B cell (primary cell): ENCODE data around the gene AMMECR1L. TPM values are rescaled to one million over a fixed set of nuclear protein-coding genes. Genes with fewer than 3 reads are reported as not detected.

Experiments
- ATAC-seq: fragments of 200-7000 bp; cut with Tn5 transposase; one replicate; pipeline ENCODE4 v1.10.0; 2021; ENCODE audit warnings: low read depth, mild to moderate bottlenecking, moderate number of reproducible peaks, moderate library complexity
- CTCF ChIA-PET: fragments of 350-600 bp; sonication (Branson Sonifier 250); formaldehyde crosslinking; loops from one replicate; lab custom pipeline; 2021; ENCODE audit warnings: antibody characterized with exemption, inconsistent platforms; lab: Charles Lee
- POLR2A ChIA-PET: fragments of 350-600 bp; sonication (Branson Sonifier 250); formaldehyde crosslinking; loops from one replicate; lab custom pipeline; 2021; ENCODE audit warnings: antibody characterized with exemption; lab: Charles Lee
- DNase-seq: peaks from one replicate; pipeline ENCODE4 v3.0.0; 2013
- H2AFZ ChIP-seq: 2 replicates; pipeline ENCODE4 v1.6.1; 2012; ENCODE audit warnings: mild to moderate bottlenecking, low read depth, low read length; ENCODE audit not compliant: insufficient read depth, poor library complexity, severe bottlenecking
- H3K27ac ChIP-seq, 2 donors: 1 replicate in 1 of 2; 2 replicates in 1 of 2; pipeline ENCODE4 v1.5.1; 2012 to 2013; ENCODE audit warnings: low read length in 2 of 2, mild to moderate bottlenecking in 2 of 2, moderate library complexity in 1 of 2
- H3K27me3 ChIP-seq, 4 experiments: fragments of 200-600 bp in 1 of 4; sonication (generic) in 1 of 4; replicated peaks in 1 of 4; 1 replicate in 2 of 4; 2 replicates in 2 of 4; pipeline versions ENCODE4 v1.6.1 to v1.7.0; 2013 to 2016; ENCODE audit warnings: low read length in 3 of 4, mild to moderate bottlenecking in 2 of 4, mixed read lengths in 1 of 4, moderate library complexity in 1 of 4; ENCODE audit not compliant: insufficient read depth in 4 of 4, control insufficient read depth in 3 of 4; ENCODE audit errors: control extremely low read depth in 1 of 4
- H3K36me3 ChIP-seq, 2 experiments: replicated peaks in 1 of 2; 1 replicate in 1 of 2; 2 replicates in 1 of 2; pipeline versions ENCODE4 v1.6.1 to v1.7.1; 2013; ENCODE audit warnings: low read length in 1 of 2; ENCODE audit not compliant: insufficient read depth in 2 of 2, control insufficient read depth in 1 of 2; ENCODE audit errors: control extremely low read depth in 1 of 2, extremely low read depth in 1 of 2
- H3K4me1 ChIP-seq, 2 donors: fragments of 200-600 bp in 1 of 2; sonication (generic) in 1 of 2; 1 replicate in 1 of 2; 2 replicates in 1 of 2; pipeline versions ENCODE4 v1.5.1 to v1.6.1; 2013 to 2017; ENCODE audit warnings: low read length in 2 of 2; ENCODE audit not compliant: control insufficient read depth in 2 of 2, insufficient read depth in 2 of 2
- H3K4me2 ChIP-seq: replicated peaks from 2 replicates; pipeline ENCODE3; 2012; ENCODE audit warnings: mild to moderate bottlenecking, low read depth, low read length; ENCODE audit not compliant: poor library complexity, severe bottlenecking
- H3K4me3 ChIP-seq, 5 experiments: fragments of 200-600 bp in 1 of 5; sonication (generic) in 1 of 5; 1 replicate in 3 of 5; 2 replicates in 2 of 5; pipeline versions ENCODE4 v1.5.1 to v1.7.0; 2011 to 2016; ENCODE audit warnings: low read length in 4 of 5, mild to moderate bottlenecking in 4 of 5, low read depth in 2 of 5, control low read depth in 1 of 5, moderate library complexity in 1 of 5; ENCODE audit not compliant: insufficient read depth in 1 of 5; ENCODE audit errors: control extremely low read depth in 1 of 5, extremely low read depth in 1 of 5
- H3K79me2 ChIP-seq: fragments of 200-600 bp; sonication (generic); one replicate; pipeline ENCODE4 v1.6.0; 2016; ENCODE audit warnings: low read length; ENCODE audit not compliant: control insufficient read depth, insufficient read depth
- H3K9ac ChIP-seq: fragments of 200-600 bp; sonication (generic); 2 replicates; pipeline ENCODE4 v1.6.1; 2017; ENCODE audit warnings: mild to moderate bottlenecking, low read length, moderate library complexity
- H3K9me3 ChIP-seq, 3 donors: one replicate each; pipeline versions ENCODE4 v1.6.1 to v1.7.1; 2013; ENCODE audit warnings: low read length in 2 of 3; ENCODE audit not compliant: control insufficient read depth in 2 of 3, insufficient read depth in 1 of 3; ENCODE audit errors: control extremely low read depth in 1 of 3
- H4K20me1 ChIP-seq: 2 replicates; pipeline ENCODE4 v1.6.0; 2012; ENCODE audit warnings: mild to moderate bottlenecking, low read length; ENCODE audit not compliant: insufficient read depth, control insufficient read depth, poor library complexity, severe bottlenecking
- H3K27ac Mint-ChIP-seq: one replicate; pipeline ENCODE4 v1.8.0; 2021; ENCODE audit warnings: mixed read lengths
- H3K27me3 Mint-ChIP-seq: one replicate; pipeline ENCODE4 v1.8.0; 2021; ENCODE audit warnings: mixed read lengths
- H3K4me1 Mint-ChIP-seq: one replicate; pipeline ENCODE4 v1.8.0; 2021; ENCODE audit warnings: mixed read lengths
- H3K4me3 Mint-ChIP-seq: one replicate; pipeline ENCODE4 v1.8.0; 2021; ENCODE audit warnings: mixed read lengths
- H3K9me3 Mint-ChIP-seq: one replicate; pipeline ENCODE4 v1.8.0; 2022; ENCODE audit warnings: mixed read lengths; ENCODE audit not compliant: insufficient read depth
- CTCF ChIP-seq: fragments of 200-600 bp; IDR thresholded peaks from one replicate; pipeline ENCODE4 v1.8.0; 2022; ENCODE audit warnings: antibody characterized with exemption, mild to moderate bottlenecking
- EZH2 ChIP-seq: IDR thresholded peaks from 2 replicates; pipeline ENCODE4 v1.6.1; 2012; ENCODE audit warnings: borderline replicate concordance, low read depth, mild to moderate bottlenecking, moderate library complexity, low read length; ENCODE audit not compliant: insufficient read depth, poor library complexity, severe bottlenecking
- WGBS: methylation state at CpG from one replicate; pipeline ENCODE4 v1.1.5; 2013; ENCODE audit warnings: missing lambda C conversion rate; ENCODE audit not compliant: insufficient coverage; 5-methylcytosine and 5-hydroxymethylcytosine counted together
- intact Hi-C: fragments of 100-400 bp; cut with micrococcal nuclease; formaldehyde crosslinking; loops from one replicate; pipeline ENCODE4 v1.10.0; 2022
- polyA plus RNA-seq: library from polyadenylated mRNA; depleted of rRNA; stranded (reverse); fragments of >200 nt; gene quantifications from 2 replicates; pipeline ENCODE4 v1.2.3, GENCODE V29; 2012
- total RNA-seq, 2 donors: library from RNA; stranded (reverse); fragments of 120-200 nt in 1 of 2; gene quantifications; 1 replicate in 1 of 2; 2 replicates in 1 of 2; pipeline versions ENCODE4 v1.2.3 to v1.2.4, GENCODE V29; 2013 to 2022

The AMMECR1L gene
- total and polyA plus RNA-seq, 2 donors (not counting 1 experiment from before 2014, with no cell fraction given) = 8.3 to 15.2 TPM

GRCh38 chr2:127860130-127860529 is 25.6 kb downstream of the AMMECR1L start:
- intact Hi-C loops = no loop called here
- Histone ChIP-seq H4K20me1 (peaks cover 19% of the 10 kb centered on the region), H3K4me3 (no peak overlapping the region), H3K9ac (no peak overlapping the region), H3K4me2 (peak overlapping the region; percentile 59), H2AFZ (peak overlapping the region; percentile 27), H3K9me3 (no peaks in the 10 kb centered on the region), H3K4me1 (peaks cover 16 to 33% of the 10 kb centered on the region in 2 donors), H3K79me2 (peaks cover 32% of the 10 kb centered on the region), H3K36me3 (peaks cover 4 to 21% of the 10 kb centered on the region in 2 experiments), H3K27ac (peak overlapping the region in 1 of 2 donors; percentile 13), H3K27me3 (no peaks in the 10 kb centered on the region)
- ATAC-seq (no peak), DNase-seq (no peak)
- 0% methylated on average over 1 of the region's 5 CpGs for WGBS
- peak overlapping the region; percentile 84 for H3K4me3 Mint-ChIP-seq
- H3K9me3 Mint-ChIP-seq = no peaks in the 10 kb centered on the region
- no peak for TF ChIP-seq EZH2
- TF ChIP-seq CTCF = no peak
- CTCF ChIA-PET = interaction anchor here (1.0 to 1.8 kb wide), 3 partner anchors 9 to 210 kb away, joined by 3 to 4 read pairs (median 3); no protein-coding TSS in a partner anchor
- H3K27me3 Mint-ChIP-seq = no peaks in the 10 kb centered on the region
- no peak overlapping the region for H3K27ac Mint-ChIP-seq
- peaks cover 28% of the 10 kb centered on the region for H3K4me1 Mint-ChIP-seq
- POLR2A ChIA-PET = no interaction called here

GRCh38 chr2:127859712-127860085 is 26.1 kb downstream of the AMMECR1L start:
- peaks cover 4 to 17% of the 10 kb centered on the region in 2 experiments for H3K36me3 ChIP-seq
- whole genome bisulfite sequencing = 9% methylated on average over 7 of the region's 8 CpGs
- H3K4me3 ChIP-seq = no peak overlapping the region
- Mint-ChIP-seq H3K27ac (peak overlapping the region; percentile 87), H3K4me3 (peak overlapping the region; percentile 84), H3K27me3 (no peaks in the 10 kb centered on the region), H3K9me3 (no peaks in the 10 kb centered on the region), H3K4me1 (peaks cover 32% of the 10 kb centered on the region)
- H3K9me3 ChIP-seq = no peaks in the 10 kb centered on the region
- H2AFZ ChIP-seq = peak overlapping the region; percentile 27
- ATAC-seq (peak; percentile 44), DNase-seq (peak; percentile 84)
- peak overlapping the region in 1 of 2 donors; percentile 13 for H3K27ac ChIP-seq
- ChIA-PET POLR2A (interaction anchor here (0.7 kb wide), 2 partner anchors 29 to 138 kb away, joined by 4 to 15 read pairs; no protein-coding TSS in a partner anchor), CTCF (interaction anchor here (1.1 to 1.8 kb wide), 2 partner anchors 9 to 54 kb away, joined by 3 to 4 read pairs; no protein-coding TSS in a partner anchor)
- TF ChIP-seq EZH2 (no peak), CTCF (no peak)
- peak overlapping the region; percentile 59 for H3K4me2 ChIP-seq
- peaks cover 36% of the 10 kb centered on the region for H3K79me2 ChIP-seq
- no peak overlapping the region for H3K9ac ChIP-seq
- no peaks in the 10 kb centered on the region for H3K27me3 ChIP-seq
- H3K4me1 ChIP-seq = peaks cover 16 to 36% of the 10 kb centered on the region in 2 donors
- peaks cover 24% of the 10 kb centered on the region for H4K20me1 ChIP-seq
- intact Hi-C loops = loop anchor here (2.0 kb wide), 1 partner anchor 25 kb away; the partner anchor contains the start of gene AMMECR1L
